ENCODE results near the gene NTN5. TPM values are rescaled to one million over a fixed set of nuclear protein-coding genes. Genes with fewer than 3 reads are reported as not detected.
"Not testable (repeated sequence)": the region's sequence is repeated elsewhere in the genome, so short reads cannot be mapped to it uniquely, and the experiment has no call there.

NTN5 gene
- total RNA-seq, 1 experiment from 2014 or later: 1.3 TPM

GRCh38 chr19:48635263-48635965 lies 37.4 kb downstream of the NTN5 start:
- peak; percentile 75 for DNase-seq (ENCODE audit: low spot score)
- in situ Hi-C loops (cut with HindIII; ENCODE audit: low sequenced_read_pairs): no loop called here

GRCh38 chr19:48634424-48635262 lies 38.2 kb downstream of the NTN5 start:
- in situ Hi-C loops (cut with HindIII; ENCODE audit: low sequenced_read_pairs): no loop called here
- peak; percentile 99 for DNase-seq (ENCODE audit: low spot score)

- DNase-seq (ENCODE audit: low spot score): no peak
- in situ Hi-C loops (cut with HindIII; ENCODE audit: low sequenced_read_pairs): no loop called here
Measured at GRCh38 chr19:48634036-48634342, 38.8 kb downstream of the NTN5 start.

- peak; percentile 13 for DNase-seq (ENCODE audit: low spot score)
- in situ Hi-C loops (cut with HindIII; ENCODE audit: low sequenced_read_pairs): no loop called here
Measured at GRCh38 chr19:48633148-48634035, 39.4 kb downstream of the NTN5 start.

- in situ Hi-C loops (cut with HindIII; ENCODE audit: low sequenced_read_pairs): no loop called here
- DNase-seq (ENCODE audit: low spot score): peak; percentile 11
Measured at GRCh38 chr19:48632692-48633147, 40.1 kb downstream of the NTN5 start.

- DNase-seq (ENCODE audit: low spot score); in situ Hi-C loops (cut with HindIII; ENCODE audit: low sequenced_read_pairs): not testable (repeated sequence)
Measured at GRCh38 chr19:48632286-48632685, 40.5 kb downstream of the NTN5 start.

GRCh38 chr19:48631225-48631624 lies 41.6 kb downstream of the NTN5 start:
- no peak for DNase-seq (ENCODE audit: low spot score)
- in situ Hi-C loops (cut with HindIII; ENCODE audit: low sequenced_read_pairs): no loop called here

GRCh38 chr19:48630296-48631063 lies 42.3 kb downstream of the NTN5 start:
- in situ Hi-C loops (cut with HindIII; ENCODE audit: low sequenced_read_pairs): no loop called here
- peak; percentile 68 for DNase-seq (ENCODE audit: low spot score)

GRCh38 chr19:48629599-48630295 lies 43.1 kb downstream of the NTN5 start:
- in situ Hi-C loops (cut with HindIII; ENCODE audit: low sequenced_read_pairs): no loop called here
- DNase-seq (ENCODE audit: low spot score): peak; percentile 85

- no peak for DNase-seq (ENCODE audit: low spot score)
- in situ Hi-C loops (cut with HindIII; ENCODE audit: low sequenced_read_pairs): no loop called here
Measured at GRCh38 chr19:48629297-48629598, 43.6 kb downstream of the NTN5 start.

- peak; percentile 10 for DNase-seq (ENCODE audit: low spot score)
- in situ Hi-C loops (cut with HindIII; ENCODE audit: low sequenced_read_pairs): no loop called here
Measured at GRCh38 chr19:48628486-48629296, 44.1 kb downstream of the NTN5 start.

- in situ Hi-C loops (cut with HindIII; ENCODE audit: low sequenced_read_pairs): no loop called here
Measured at GRCh38 chr19:48627865-48628314, 44.9 kb downstream of the NTN5 start.

GRCh38 chr19:48627201-48627864 lies 45.5 kb downstream of the NTN5 start:
- peak; percentile 19 for DNase-seq (ENCODE audit: low spot score)
- in situ Hi-C loops (cut with HindIII; ENCODE audit: low sequenced_read_pairs): no loop called here

More at GRCh38 chr19:48627865-48628314, 44.9 kb downstream of the NTN5 start:
- DNase-seq (ENCODE audit: low spot score): no peak

- in situ Hi-C loops (cut with HindIII; ENCODE audit: low sequenced_read_pairs): no loop called here
- no peak for DNase-seq (ENCODE audit: low spot score)
Measured at GRCh38 chr19:48625891-48626327, 46.9 kb downstream of the NTN5 start.

- DNase-seq (ENCODE audit: low spot score): peak; percentile 17
- in situ Hi-C loops (cut with HindIII; ENCODE audit: low sequenced_read_pairs): no loop called here
Measured at GRCh38 chr19:48624791-48625723, 47.8 kb downstream of the NTN5 start.

GRCh38 chr19:48624067-48624594 lies 48.7 kb downstream of the NTN5 start:
- in situ Hi-C loops (cut with HindIII; ENCODE audit: low sequenced_read_pairs): no loop called here
- DNase-seq (ENCODE audit: low spot score): peak; percentile 98

Data from G401 (cell line).